Right atrium auricular region (tissue), 2 donors: ENCODE measurements around the gene TPSD1. TPM values are rescaled to one million over a fixed set of nuclear protein-coding genes. Genes with fewer than 3 reads are reported as not detected.

ENCODE experiments used
- DNase-seq: peaks from one replicate; pipeline ENCODE4 v3.0.0-alpha.2; 2019; ENCODE audit warnings: low spot score
- H3K27ac ChIP-seq, 2 donors: fragments of 200-600 bp; sonication (generic); 1 replicate in 1 of 2; 2 replicates in 1 of 2; pipeline ENCODE4 v1.5.1; 2016 to 2019
- H3K27me3 ChIP-seq, 2 donors: fragments of 200-600 bp; sonication (generic); one replicate each; pipeline versions ENCODE4 v1.5.1 to v1.6.0; 2017 to 2019
- H3K36me3 ChIP-seq: fragments of 200-600 bp; sonication (generic); one replicate; pipeline ENCODE4 v1.5.1; 2016
- H3K4me1 ChIP-seq, 2 donors: fragments of 200-600 bp; sonication (generic); one replicate each; pipeline versions ENCODE4 v1.5.1 to v1.6.0; 2017 to 2019
- H3K4me3 ChIP-seq, 2 donors: fragments of 200-600 bp; sonication (generic); 1 replicate in 1 of 2; 2 replicates in 1 of 2; pipeline ENCODE4 v1.5.1; 2017 to 2019; ENCODE audit warnings: mild to moderate bottlenecking in 1 of 2, moderate library complexity in 1 of 2
- H3K9me3 ChIP-seq, 2 donors: fragments of 200-600 bp; sonication (generic); one replicate each; pipeline ENCODE4 v1.5.1; 2019
- total RNA-seq, 2 donors: library from RNA; depleted of rRNA; stranded (reverse); fragments of >200 nt; gene quantifications; one replicate each; pipeline ENCODE4 v1.1.0, GENCODE V29; 2016
- TF ChIP-seq, protein P1 (sequence below), 2 donors: fragments of 200-600 bp; sonication (generic); IDR thresholded peaks; one replicate each; pipeline ENCODE4 v1.5.1; 2019; ENCODE audit warnings: antibody characterized with exemption in 2 of 2

Gene TPSD1
- total RNA-seq, 2 donors from 2014 or later = 0.63 TPM; not detected in 1

- no peaks in the 10 kb centered on the region for H3K36me3 ChIP-seq
- H3K27me3 ChIP-seq = no peaks in the 10 kb centered on the region
- peaks cover 0 to 4% of the 10 kb centered on the region in 2 donors for H3K4me1 ChIP-seq
- TF ChIP-seq, protein P1, sequence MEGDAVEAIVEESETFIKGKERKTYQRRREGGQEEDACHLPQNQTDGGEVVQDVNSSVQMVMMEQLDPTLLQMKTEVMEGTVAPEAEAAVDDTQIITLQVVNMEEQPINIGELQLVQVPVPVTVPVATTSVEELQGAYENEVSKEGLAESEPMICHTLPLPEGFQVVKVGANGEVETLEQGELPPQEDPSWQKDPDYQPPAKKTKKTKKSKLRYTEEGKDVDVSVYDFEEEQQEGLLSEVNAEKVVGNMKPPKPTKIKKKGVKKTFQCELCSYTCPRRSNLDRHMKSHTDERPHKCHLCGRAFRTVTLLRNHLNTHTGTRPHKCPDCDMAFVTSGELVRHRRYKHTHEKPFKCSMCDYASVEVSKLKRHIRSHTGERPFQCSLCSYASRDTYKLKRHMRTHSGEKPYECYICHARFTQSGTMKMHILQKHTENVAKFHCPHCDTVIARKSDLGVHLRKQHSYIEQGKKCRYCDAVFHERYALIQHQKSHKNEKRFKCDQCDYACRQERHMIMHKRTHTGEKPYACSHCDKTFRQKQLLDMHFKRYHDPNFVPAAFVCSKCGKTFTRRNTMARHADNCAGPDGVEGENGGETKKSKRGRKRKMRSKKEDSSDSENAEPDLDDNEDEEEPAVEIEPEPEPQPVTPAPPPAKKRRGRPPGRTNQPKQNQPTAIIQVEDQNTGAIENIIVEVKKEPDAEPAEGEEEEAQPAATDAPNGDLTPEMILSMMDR (IDR thresholded peaks at IDR 0.05) = no peak
- H3K9me3 ChIP-seq = no peaks in the 10 kb centered on the region
- DNase-seq = no peak
- no peak overlapping the region for H3K4me3 ChIP-seq
- H3K27ac ChIP-seq = no peak overlapping the region
These were observed 18.9 kb downstream of the TPSD1 start for GRCh38 chr16:1274767-1275166.

- Histone ChIP-seq H3K4me3 (no peak overlapping the region), H3K27me3 (no peaks in the 10 kb centered on the region), H3K36me3 (no peaks in the 10 kb centered on the region), H3K4me1 (peaks cover 0 to 4% of the 10 kb centered on the region in 2 donors), H3K27ac (no peak overlapping the region), H3K9me3 (no peaks in the 10 kb centered on the region)
- TF ChIP-seq, protein P1 (IDR thresholded peaks at IDR 0.05) = no peak
- DNase-seq = no peak
These were observed 20.1 kb downstream of the TPSD1 start for GRCh38 chr16:1275791-1276579.

GRCh38 chr16:1276580-1276878, 20.7 kb downstream of the TPSD1 start:
- no peaks in the 10 kb centered on the region for H3K36me3 ChIP-seq
- H3K4me1 ChIP-seq = peaks cover 0 to 4% of the 10 kb centered on the region in 2 donors
- H3K4me3 ChIP-seq = no peak overlapping the region
- H3K27ac ChIP-seq = no peak overlapping the region
- no peaks in the 10 kb centered on the region for H3K9me3 ChIP-seq
- DNase-seq = no peak
- TF ChIP-seq, protein P1 (IDR thresholded peaks at IDR 0.05) = no peak
- H3K27me3 ChIP-seq = no peaks in the 10 kb centered on the region

DNA sequence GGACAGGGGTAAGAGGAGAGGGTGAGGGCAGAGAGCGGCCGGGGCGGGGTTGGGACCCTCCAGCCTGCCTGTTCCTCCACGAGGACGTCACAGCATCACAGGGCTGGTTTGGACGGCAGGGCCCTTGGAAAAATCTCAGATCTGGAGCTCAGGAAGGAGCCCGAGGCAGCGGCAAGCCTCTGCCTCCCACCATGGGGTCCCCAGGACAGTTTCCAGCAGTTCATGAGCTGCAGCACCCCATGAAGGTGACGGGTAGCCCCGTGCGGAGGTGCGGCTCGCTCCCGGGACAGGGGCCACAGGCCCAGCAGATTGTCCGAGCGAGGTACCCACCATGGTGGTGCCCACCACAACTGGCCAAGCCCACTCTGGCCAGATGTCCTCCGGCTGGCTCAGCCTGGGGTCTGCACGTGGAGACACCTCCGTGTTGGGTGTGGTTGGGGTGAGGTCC, 21.3 kb downstream of the TPSD1 start:
- DNase-seq = no peak

DNA sequence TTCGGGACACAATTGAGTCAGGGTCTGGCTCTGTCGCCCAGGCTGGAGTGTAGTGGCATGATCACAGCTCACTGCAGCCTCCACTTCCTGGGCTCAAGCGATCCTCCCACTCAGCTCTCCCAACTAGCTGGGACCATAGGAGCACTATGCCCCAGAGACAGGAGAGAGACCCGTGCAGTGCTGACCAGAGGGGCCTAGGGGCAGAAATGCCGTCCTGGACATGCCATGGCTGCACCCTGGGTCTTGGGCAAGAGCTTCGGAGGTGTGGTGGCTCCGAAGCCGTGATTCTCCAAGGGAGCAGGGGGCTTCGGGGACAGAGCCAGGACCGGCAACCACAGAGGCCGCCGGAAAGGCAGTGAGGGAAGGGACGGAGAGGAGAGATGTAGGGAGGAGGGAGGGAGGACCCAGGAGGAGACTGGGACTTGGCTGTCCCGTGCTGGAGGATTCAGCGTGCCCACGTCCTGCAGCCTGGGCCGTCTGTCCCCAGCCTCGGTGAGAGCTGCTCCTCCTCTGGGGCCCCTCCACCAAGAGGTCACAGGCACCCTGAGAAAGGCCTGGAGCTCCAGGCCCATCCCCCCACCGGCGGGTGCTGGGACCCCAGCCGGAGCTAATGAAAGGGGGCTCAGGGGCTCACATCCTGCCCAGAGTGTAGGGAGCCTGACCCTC, 21.9 kb downstream of the TPSD1 start:
- Histone ChIP-seq H3K4me1 (no peaks in the 10 kb centered on the region), H3K27me3 (no peaks in the 10 kb centered on the region), H3K27ac (no peak overlapping the region), H3K4me3 (no peak overlapping the region), H3K9me3 (no peaks in the 10 kb centered on the region), H3K36me3 (no peaks in the 10 kb centered on the region)
- no peak for DNase-seq
- TF ChIP-seq, protein P1 (IDR thresholded peaks at IDR 0.05) = no peak

More for the DNA sequence above, 21.3 kb downstream of the TPSD1 start:
- no peaks in the 10 kb centered on the region for H3K9me3 ChIP-seq
- no peak overlapping the region for H3K4me3 ChIP-seq
- no peaks in the 10 kb centered on the region for H3K27me3 ChIP-seq
- no peaks in the 10 kb centered on the region for H3K4me1 ChIP-seq
- H3K36me3 ChIP-seq = no peaks in the 10 kb centered on the region
- H3K27ac ChIP-seq = no peak overlapping the region
- TF ChIP-seq, protein P1 (IDR thresholded peaks at IDR 0.05) = no peak
